IPS-15b (cell line): ENCODE results near the gene SCFD2.

Source experiments
- H3K27me3 ChIP-seq: one replicate; pipeline ENCODE4 v1.6.1; 2013; ENCODE audit warnings: low read length; ENCODE audit not compliant: control insufficient read depth, insufficient read depth
- H3K36me3 ChIP-seq: one replicate; pipeline ENCODE4 v1.6.1; 2013; ENCODE audit warnings: low read length; ENCODE audit not compliant: control insufficient read depth, insufficient read depth
- H3K4me1 ChIP-seq: one replicate; pipeline ENCODE4 v1.6.1; 2013; ENCODE audit warnings: mild to moderate bottlenecking, low read length; ENCODE audit not compliant: control insufficient read depth, insufficient read depth
- H3K4me3 ChIP-seq: one replicate; pipeline ENCODE4 v1.5.1; 2013; ENCODE audit warnings: low read depth, low read length
- H3K9ac ChIP-seq: one replicate; pipeline ENCODE4 v1.6.1; 2013; ENCODE audit warnings: low read depth, mild to moderate bottlenecking, low read length
- H3K9me3 ChIP-seq: one replicate; pipeline ENCODE4 v1.6.1; 2013; ENCODE audit warnings: mild to moderate bottlenecking, low read length; ENCODE audit not compliant: control insufficient read depth, insufficient read depth

The SCFD2 gene

DNA sequence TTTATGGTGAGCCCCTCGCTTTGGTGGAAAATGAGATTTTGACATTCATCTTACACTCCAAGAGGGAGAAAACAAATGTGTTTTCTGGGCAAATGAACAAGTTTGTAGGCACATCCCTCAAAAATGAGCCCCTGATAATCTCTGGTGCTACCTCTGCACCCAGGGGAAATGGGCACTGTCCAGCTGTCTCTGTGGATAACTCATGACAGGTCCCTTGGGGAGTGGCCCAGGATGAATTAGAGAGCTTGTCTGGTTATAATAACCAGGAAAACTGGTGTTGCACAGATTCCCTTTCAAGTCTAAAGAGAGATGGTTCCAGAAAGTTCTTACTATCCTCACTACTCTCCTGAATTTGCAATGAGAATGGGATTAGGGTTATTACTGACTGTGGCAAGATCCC, 496.2 kb downstream of the SCFD2 start:
- Histone ChIP-seq H3K4me1 (peaks cover 34% of the 10 kb centered on the region), H3K27me3 (no peaks in the 10 kb centered on the region), H3K36me3 (peaks cover 15% of the 10 kb centered on the region), H3K9ac (no peak overlapping the region), H3K4me3 (no peak overlapping the region), H3K9me3 (no peaks in the 10 kb centered on the region)

DNA sequence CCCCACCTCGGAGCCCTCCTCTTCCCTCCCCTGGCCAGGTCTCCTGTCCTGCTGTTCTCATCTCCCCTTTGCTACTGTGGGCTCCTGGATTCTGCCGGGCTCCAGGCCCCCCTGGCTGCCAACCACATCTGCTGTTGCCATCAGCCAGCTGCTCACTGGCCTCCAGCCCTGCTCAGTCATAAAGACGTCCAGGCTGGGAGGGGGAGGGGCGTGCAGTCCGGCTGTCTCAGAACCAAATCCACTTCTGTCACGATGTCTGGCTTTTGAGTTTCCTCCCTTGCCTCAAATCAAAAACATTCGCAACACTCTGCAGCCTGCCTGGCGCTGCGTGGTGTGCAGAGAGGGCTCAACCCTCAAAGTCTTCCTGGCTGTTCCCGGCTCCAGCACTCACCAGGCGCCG, 496.7 kb downstream of the SCFD2 start:
- H3K9ac ChIP-seq, result no peak overlapping the region
- no peaks in the 10 kb centered on the region for H3K9me3 ChIP-seq
- H3K4me1 ChIP-seq, result peaks cover 31% of the 10 kb centered on the region
- no peak overlapping the region for H3K4me3 ChIP-seq
- H3K27me3 ChIP-seq, result no peaks in the 10 kb centered on the region
- peaks cover 20% of the 10 kb centered on the region for H3K36me3 ChIP-seq

- Histone ChIP-seq H3K27me3 (no peaks in the 10 kb centered on the region), H3K4me1 (peaks cover 23% of the 10 kb centered on the region), H3K4me3 (no peak overlapping the region), H3K9ac (no peak overlapping the region), H3K36me3 (peaks cover 20% of the 10 kb centered on the region), H3K9me3 (no peaks in the 10 kb centered on the region)
Observed at GRCh38 chr4:52868133-52868532, 497.7 kb downstream of the SCFD2 start.

GRCh38 chr4:52867163-52867562, 498.7 kb downstream of the SCFD2 start:
- Histone ChIP-seq H3K9me3 (no peaks in the 10 kb centered on the region), H3K4me3 (no peak overlapping the region), H3K9ac (no peak overlapping the region), H3K4me1 (peaks cover 21% of the 10 kb centered on the region), H3K27me3 (no peaks in the 10 kb centered on the region), H3K36me3 (peaks cover 23% of the 10 kb centered on the region)

DNA sequence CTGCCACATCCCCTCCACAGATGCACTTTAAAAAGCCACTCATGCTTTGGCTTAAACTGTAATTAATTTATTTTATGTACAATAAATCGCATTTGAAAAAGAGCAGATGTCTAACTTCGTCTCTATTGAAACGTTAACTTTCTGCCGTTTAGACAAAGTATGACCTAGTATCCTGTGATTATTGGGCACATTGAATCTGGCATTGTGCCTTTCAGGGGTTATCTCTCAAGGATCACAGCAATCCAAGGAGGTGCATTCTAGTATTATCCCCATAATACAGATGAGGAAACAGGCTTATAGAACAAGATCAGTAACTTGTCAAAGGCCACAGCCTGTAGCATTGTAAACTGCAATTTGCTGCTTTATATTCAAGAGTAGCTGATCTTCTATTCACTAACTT, 499.1 kb downstream of the SCFD2 start:
- Histone ChIP-seq H3K27me3 (no peaks in the 10 kb centered on the region), H3K4me3 (no peak overlapping the region), H3K36me3 (peaks cover 23% of the 10 kb centered on the region), H3K4me1 (peaks cover 21% of the 10 kb centered on the region), H3K9me3 (no peaks in the 10 kb centered on the region), H3K9ac (no peak overlapping the region)

GRCh38 chr4:52865300-52865699, 500.6 kb downstream of the SCFD2 start:
- Histone ChIP-seq H3K4me3 (peak overlapping the region; percentile 32), H3K27me3 (peaks cover 5% of the 10 kb centered on the region), H3K36me3 (peaks cover 23% of the 10 kb centered on the region), H3K9me3 (no peaks in the 10 kb centered on the region), H3K9ac (no peak overlapping the region), H3K4me1 (peaks cover 32% of the 10 kb centered on the region)

DNA sequence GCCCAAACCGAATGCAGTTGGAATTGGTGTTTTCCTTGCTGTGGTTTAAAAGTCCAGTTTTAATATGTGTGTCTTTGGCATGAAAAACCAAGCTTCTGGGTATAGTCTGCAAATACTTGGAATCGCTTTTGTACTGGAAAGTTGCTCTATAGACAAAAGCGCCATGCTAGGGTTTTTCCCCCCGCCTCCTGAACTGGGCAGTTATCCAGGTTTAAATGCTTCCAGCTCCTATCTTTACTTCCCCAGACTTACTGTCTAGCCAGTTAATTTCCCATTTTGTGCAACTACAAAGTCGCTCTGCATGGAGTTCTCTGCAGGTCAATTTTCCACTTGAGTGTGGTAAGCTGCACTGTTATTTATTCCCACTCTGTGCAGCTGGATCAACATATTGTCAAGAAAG, 501.1 kb downstream of the SCFD2 start:
- H3K36me3 ChIP-seq, result peaks cover 23% of the 10 kb centered on the region
- no peak overlapping the region for H3K9ac ChIP-seq
- H3K27me3 ChIP-seq, result peaks cover 5% of the 10 kb centered on the region
- peaks cover 36% of the 10 kb centered on the region for H3K4me1 ChIP-seq
- H3K4me3 ChIP-seq, result peak overlapping the region; percentile 77
- no peaks in the 10 kb centered on the region for H3K9me3 ChIP-seq

GRCh38 chr4:52863324-52863723, 502.5 kb downstream of the SCFD2 start:
- H3K4me3 ChIP-seq, result peak overlapping the region; percentile 77
- H3K36me3 ChIP-seq, result peaks cover 19% of the 10 kb centered on the region
- H3K9ac ChIP-seq, result peak overlapping the region; percentile 96
- peaks cover 5% of the 10 kb centered on the region for H3K27me3 ChIP-seq
- H3K9me3 ChIP-seq, result peaks cover under 1% of the 10 kb centered on the region
- peaks cover 36% of the 10 kb centered on the region for H3K4me1 ChIP-seq

GRCh38 chr4:52862639-52863161, 503.2 kb downstream of the SCFD2 start:
- peaks cover 19% of the 10 kb centered on the region for H3K36me3 ChIP-seq
- H3K9me3 ChIP-seq, result peaks cover 7% of the 10 kb centered on the region
- H3K4me1 ChIP-seq, result peaks cover 35% of the 10 kb centered on the region
- H3K9ac ChIP-seq, result peak overlapping the region; percentile 96
- H3K27me3 ChIP-seq, result peaks cover 5% of the 10 kb centered on the region
- H3K4me3 ChIP-seq, result peak overlapping the region; percentile 77

DNA sequence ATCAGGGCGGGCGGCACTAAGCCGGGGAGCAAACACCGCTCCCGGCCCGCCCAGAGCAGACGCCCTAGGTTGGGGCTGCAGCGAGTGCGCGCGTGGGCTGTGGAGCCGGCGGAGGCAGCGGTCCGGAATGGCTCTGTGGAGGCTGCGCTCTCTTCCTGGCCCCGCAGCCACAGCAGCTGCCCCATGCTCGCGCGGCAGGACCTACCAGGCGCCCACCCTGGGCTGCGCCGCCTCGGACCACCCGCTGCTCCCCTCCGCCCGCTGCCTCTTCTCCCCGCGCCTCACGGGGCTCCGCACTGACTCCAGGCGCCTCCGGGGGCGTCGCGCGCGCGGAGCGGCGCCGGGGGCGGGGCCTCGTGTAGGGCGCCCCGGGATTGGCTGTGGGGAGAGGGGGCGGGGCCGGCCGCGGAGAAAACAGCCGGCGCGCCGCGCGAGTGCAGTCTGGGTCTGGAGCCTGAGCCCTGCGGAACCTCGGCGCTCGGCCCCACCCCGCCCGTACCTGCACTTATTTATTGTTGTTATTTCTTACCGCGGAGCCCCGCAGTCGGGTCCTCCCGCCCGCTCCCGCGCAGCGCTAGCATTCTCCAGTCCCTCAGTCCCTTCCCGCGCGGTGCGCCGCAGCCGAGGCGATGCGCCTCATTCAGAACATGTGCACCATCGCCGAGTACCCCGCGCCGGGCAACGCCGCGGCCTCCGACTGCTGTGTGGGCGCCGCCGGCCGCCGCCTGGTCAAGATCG, 503.8 kb downstream of the SCFD2 start, which contains the start of gene RASL11B:
Gene RASL11B (plus strand): TSS at position 439 of the 738 bp plus-strand sequence. CDS start 191 bp downstream, at position 630.
- peaks cover 8% of the 10 kb centered on the region for H3K9me3 ChIP-seq
- peak within 1 kb of the TSS; percentile 96 for H3K9ac ChIP-seq
- peak within 1 kb of the TSS; percentile 77 for H3K4me3 ChIP-seq

GRCh38 chr4:52861171-52861823, 504.6 kb downstream of the SCFD2 start:
- H3K9me3 ChIP-seq, result peaks cover 8% of the 10 kb centered on the region
- H3K4me3 ChIP-seq, result peak overlapping the region; percentile 70
- peak overlapping the region; percentile 73 for H3K9ac ChIP-seq

More for the DNA sequence above, 503.8 kb downstream of the SCFD2 start, which contains the start of gene RASL11B:
- Histone ChIP-seq H3K4me1 (peaks cover 30% of the 10 kb centered on the region), H3K27me3 (peaks cover 5% of the 10 kb centered on the region), H3K36me3 (peaks cover 19% of the 10 kb centered on the region)

More at GRCh38 chr4:52861171-52861823, 504.6 kb downstream of the SCFD2 start:
- H3K27me3 ChIP-seq, result peaks cover 5% of the 10 kb centered on the region
- peaks cover 30% of the 10 kb centered on the region for H3K4me1 ChIP-seq
- peaks cover 19% of the 10 kb centered on the region for H3K36me3 ChIP-seq
